IMR-90 (cell line): ENCODE data around the gene HIF1A. TPM values are rescaled to one million over a fixed set of nuclear protein-coding genes. Genes with fewer than 3 reads are reported as not detected.

Experiments used
- ATAC-seq: fragments of 200-7000 bp; cut with Tn5 transposase; 2 replicates; pipeline ENCODE4 v1.9.1; 2020; ENCODE audit warnings: low read depth, mild to moderate bottlenecking, moderate library complexity
- BruUV-seq: library from RNA; stranded (reverse); fragments of 400-500 nt; replicated peaks from 2 replicates; lab custom pipeline; 2021; lab: Mats Ljungman, UMichigan
- CTCF ChIA-PET: fragments of 300-600 bp; formaldehyde crosslinking; extraction: SDS; loops from one replicate; lab custom pipeline; 2021; ENCODE audit warnings: antibody characterized with exemption; lab: Yijun Ruan, JAX
- POLR2A ChIA-PET: fragments of 300-600 bp; sonication (Branson Sonifier 250); formaldehyde crosslinking; loops from one replicate; lab custom pipeline; 2022; ENCODE audit warnings: antibody characterized with exemption; ENCODE audit not compliant: unreplicated experiment; lab: Charles Lee
- DNase-seq: peaks from one replicate; pipeline ENCODE4 v3.0.0; 2013
- H2AFZ ChIP-seq: replicated peaks from 2 replicates; pipeline ENCODE3; 2013; ENCODE audit warnings: low read length, mild to moderate bottlenecking; ENCODE audit not compliant: poor library complexity
- H2AK5ac ChIP-seq: 2 replicates; pipeline ENCODE4 v1.6.1; 2013; ENCODE audit warnings: low read depth, low read length, inconsistent platforms
- H2AK9ac ChIP-seq: replicated peaks from 2 replicates; pipeline ENCODE3; 2013; ENCODE audit warnings: mild to moderate bottlenecking, low read depth, low read length, moderate library complexity; ENCODE audit not compliant: poor library complexity
- H2BK120ac ChIP-seq: 2 replicates; pipeline ENCODE4 v1.6.1; 2013; ENCODE audit warnings: low read depth, low read length, inconsistent platforms
- H2BK15ac ChIP-seq: 3 replicates; pipeline ENCODE4 v1.6.1; 2013; ENCODE audit warnings: low read depth, low read length, inconsistent platforms
- H2BK20ac ChIP-seq: 2 replicates; pipeline ENCODE4 v1.6.1; 2013; ENCODE audit warnings: low read depth, mild to moderate bottlenecking, inconsistent platforms, low read length, moderate library complexity
- H2BK5ac ChIP-seq: 2 replicates; pipeline ENCODE4 v1.6.1; 2013; ENCODE audit warnings: mild to moderate bottlenecking, low read depth, low read length, inconsistent platforms; ENCODE audit not compliant: poor library complexity, severe bottlenecking
- H3K14ac ChIP-seq: replicated peaks from 2 replicates; pipeline ENCODE4 v1.6.1; 2013; ENCODE audit warnings: low read depth, low read length, inconsistent platforms
- H3K18ac ChIP-seq: 2 replicates; pipeline ENCODE4 v1.6.1; 2013; ENCODE audit warnings: low read depth, low read length, control low read depth
- H3K23ac ChIP-seq: 2 replicates; pipeline ENCODE4 v1.6.1; 2013; ENCODE audit warnings: low read depth, low read length, inconsistent platforms
- H3K27ac ChIP-seq: 2 replicates; pipeline ENCODE4 v1.5.1; 2013; ENCODE audit warnings: mild to moderate bottlenecking, control low read depth, low read length; ENCODE audit not compliant: insufficient read depth
- H3K27me3 ChIP-seq: 2 replicates; pipeline ENCODE4 v1.6.1; 2013; ENCODE audit warnings: low read length; ENCODE audit not compliant: control insufficient read depth, insufficient read depth
- H3K36me3 ChIP-seq: 2 replicates; pipeline ENCODE4 v1.6.1; 2013; ENCODE audit warnings: low read length, mixed read lengths; ENCODE audit not compliant: control insufficient read depth, insufficient read depth
- H3K4ac ChIP-seq: 2 replicates; pipeline ENCODE4 v1.6.1; 2013; ENCODE audit warnings: low read depth, low read length, inconsistent platforms
- H3K4me1 ChIP-seq: 2 replicates; pipeline ENCODE4 v1.6.1; 2013; ENCODE audit warnings: low read length, mixed read lengths; ENCODE audit not compliant: control insufficient read depth, insufficient read depth
- H3K4me2 ChIP-seq: 2 replicates; pipeline ENCODE4 v1.6.1; 2013; ENCODE audit warnings: low read depth, mild to moderate bottlenecking, control low read depth, low read length, moderate library complexity
- H3K4me3 ChIP-seq: 2 replicates; pipeline ENCODE4 v1.5.1; 2013; ENCODE audit warnings: low read depth, mild to moderate bottlenecking, control low read depth, low read length, moderate library complexity; ENCODE audit not compliant: insufficient read depth
- H3K56ac ChIP-seq: 2 replicates; pipeline ENCODE4 v1.6.1; 2013; ENCODE audit warnings: low read length, inconsistent platforms; ENCODE audit not compliant: insufficient read depth; ENCODE audit errors: extremely low read depth
- H3K79me1 ChIP-seq, 2 experiments: 2 replicates each; pipeline ENCODE4 v1.6.1; 2013; ENCODE audit warnings: low read length in 2 of 2, inconsistent platforms in 1 of 2, low read depth in 1 of 2
- H3K9ac ChIP-seq: 2 replicates; pipeline ENCODE4 v1.6.1; 2013; ENCODE audit warnings: low read depth, low read length, control low read depth
- H3K9me1 ChIP-seq: 2 replicates; pipeline ENCODE4 v1.6.1; 2013; ENCODE audit warnings: low read length, inconsistent platforms; ENCODE audit not compliant: insufficient read depth
- H3K9me3 ChIP-seq: 2 replicates; pipeline ENCODE4 v1.6.1; 2013; ENCODE audit warnings: low read length; ENCODE audit not compliant: control insufficient read depth, insufficient read depth
- H4K20me1 ChIP-seq: 2 replicates; pipeline ENCODE4 v1.6.1; 2013; ENCODE audit warnings: low read length, inconsistent platforms; ENCODE audit not compliant: insufficient read depth
- H4K5ac ChIP-seq: 2 replicates; pipeline ENCODE4 v1.6.1; 2013; ENCODE audit warnings: mild to moderate bottlenecking, low read depth, low read length, control low read depth
- H4K8ac ChIP-seq, 2 experiments: 2 replicates each; pipeline ENCODE4 v1.6.1; 2013; ENCODE audit warnings: low read depth in 2 of 2, low read length in 2 of 2, control low read depth in 1 of 2, inconsistent platforms in 1 of 2
- H4K91ac ChIP-seq: 2 replicates; pipeline ENCODE4 v1.6.1; 2013; ENCODE audit warnings: low read depth, low read length, inconsistent platforms; ENCODE audit not compliant: insufficient read depth
- BHLHE40 ChIP-seq: fragments of 150-350 bp; IDR thresholded peaks from 2 replicates; pipeline ENCODE4 v1.6.1; 2016; ENCODE audit warnings: mild to moderate bottlenecking, low read depth, low read length
- CEBPB ChIP-seq: IDR thresholded peaks from 2 replicates; pipeline ENCODE4 v1.6.1; 2012; ENCODE audit warnings: low read depth, low read length, improper control_type of control experiment
- CHD1 ChIP-seq: IDR thresholded peaks from 2 replicates; pipeline ENCODE4 v1.6.1; 2012; ENCODE audit warnings: low read depth, low read length, improper control_type of control experiment
- MAFK ChIP-seq: IDR thresholded peaks from 2 replicates; pipeline ENCODE4 v1.6.1; 2012; ENCODE audit warnings: low read depth, low read length, improper control_type of control experiment
- NFE2L2 ChIP-seq: fragments of 150-350 bp; IDR thresholded peaks from 2 replicates; pipeline ENCODE4 v1.6.1; 2016; ENCODE audit warnings: low read depth, mild to moderate bottlenecking, low read length
- RAD21 ChIP-seq: IDR thresholded peaks from 2 replicates; pipeline ENCODE4 v1.6.1; 2012; ENCODE audit warnings: low read length, improper control_type of control experiment
- SMC3 ChIP-seq: fragments of 150-350 bp; IDR thresholded peaks from 2 replicates; pipeline ENCODE4 v1.6.1; 2016; ENCODE audit warnings: low read depth, mild to moderate bottlenecking, antibody characterized with exemption, low read length, moderate library complexity
- WGBS, 2 experiments: methylation state at CpG; one replicate each; pipeline versions ENCODE4 v1.1.5 to v1.1.7; 2013; ENCODE audit warnings: missing lambda C conversion rate in 2 of 2; ENCODE audit not compliant: insufficient read length in 1 of 2; ENCODE audit errors: extremely low coverage in 2 of 2; 5-methylcytosine and 5-hydroxymethylcytosine counted together
- dilution Hi-C: fragments of 300-500 bp; cut with HindIII; formaldehyde crosslinking; loops from one replicate; pipeline ENCODE4 v1.14.3; 2018; ENCODE audit warnings: low sequenced_read_pairs; ENCODE audit not compliant: unreplicated experiment
- in situ Hi-C: fragments of 300-500 bp; cut with MboI; formaldehyde crosslinking; loops from 3 replicates; pipeline ENCODE4 v1.14.3; 2019; ENCODE audit warnings: low sequenced_read_pairs, inconsistent platforms, mixed read lengths
- intact Hi-C: fragments of 100-400 bp; cut with micrococcal nuclease; formaldehyde crosslinking; loops from 2 replicates; pipeline ENCODE4 v1.10.0; 2022
- polyA plus RNA-seq, 3 experiments: library from polyadenylated mRNA; depleted of rRNA; stranded (reverse); fragments of >200 nt; gene quantifications; 2 replicates each; pipeline ENCODE4 v1.2.3, GENCODE V29; 2012; ENCODE audit warnings: low replicate concordance in 1 of 3
- total RNA-seq: library from RNA; depleted of rRNA; stranded (reverse); fragments of >200 nt; gene quantifications from 2 replicates; pipeline ENCODE4 v1.2.3, GENCODE V29; 2012

The HIF1A gene
- total and polyA plus RNA-seq, 2 of the 4 experiments (the other 2 are of a cell fraction) = 128 to 301 TPM

DNA sequence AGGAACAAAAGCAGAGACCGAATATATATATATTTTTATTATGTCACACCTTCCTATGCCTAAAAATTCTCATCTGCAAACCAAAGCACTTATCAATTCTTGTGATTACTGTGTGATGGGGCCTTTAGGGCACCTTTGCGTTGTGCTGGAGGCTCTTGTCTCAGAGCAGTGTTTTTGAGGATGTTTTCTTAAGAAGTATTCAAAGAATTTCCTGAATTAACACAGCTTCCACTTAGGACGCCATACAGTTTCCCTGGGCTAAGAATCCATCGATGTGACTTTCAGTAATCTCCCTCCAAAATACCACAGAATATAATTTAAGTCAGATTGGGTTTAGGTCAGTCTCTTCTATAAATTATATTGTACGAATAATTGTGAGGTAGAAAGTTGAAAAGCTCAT, 22.0 kb upstream of the HIF1A start:
- no peaks in the 10 kb centered on the region for H3K36me3 ChIP-seq
- H4K8ac ChIP-seq = peak overlapping the region in 1 of 2 experiments; percentile 14; a peak in 1 of 4 replicates
- dilution Hi-C loops = no loop called here
- no TSS peak for BruUV-seq
- peak overlapping the region; percentile 52; the same call in 1 of the 2 replicates for H3K4ac ChIP-seq
- H3K9me3 ChIP-seq = no peaks in the 10 kb centered on the region
- intact Hi-C loops = no loop called here
- no CpG with 5 or more reads among the region's 5 CpGs for WGBS, 2 experiments
- TF ChIP-seq RAD21 (no peak), SMC3 (no peak), CEBPB (no peak), BHLHE40 (no peak), NFE2L2 (no peak), MAFK (no peak), CHD1 (no peak)
- no peak overlapping the region for H2AK5ac ChIP-seq
- no peaks in the 10 kb centered on the region; the same call in 1 of the 2 replicates for H3K4me1 ChIP-seq
- no peak overlapping the region for H2AFZ ChIP-seq
- no peak overlapping the region for H3K27ac ChIP-seq
- H3K14ac ChIP-seq = no peak overlapping the region
- H3K9me1 ChIP-seq = no peaks in the 10 kb centered on the region; the same call in 1 of the 2 replicates
- H3K9ac ChIP-seq = no peak overlapping the region
- H2BK120ac ChIP-seq = peak overlapping the region; percentile 57; the same call in 1 of the 2 replicates
- H3K4me3 ChIP-seq = no peak overlapping the region
- no peaks in the 10 kb centered on the region; a peak in 1 of 4 replicates for H3K79me1 ChIP-seq
- H4K91ac ChIP-seq = no peak overlapping the region
- ChIA-PET CTCF (interaction anchor here (0.6 kb wide), 1 partner anchor 122 kb away, joined by 3 read pairs; no protein-coding TSS in a partner anchor), POLR2A (no interaction called here)
- H4K20me1 ChIP-seq = no peaks in the 10 kb centered on the region
- ATAC-seq (peak; percentile 70), DNase-seq (no peak)
- H2BK20ac ChIP-seq = no peak overlapping the region
- no peak overlapping the region for H2AK9ac ChIP-seq
- no peak overlapping the region for H3K4me2 ChIP-seq
- in situ Hi-C loops = no loop called here
- H2BK5ac ChIP-seq = no peak overlapping the region
- H3K18ac ChIP-seq = no peak overlapping the region
- H3K56ac ChIP-seq = no peak overlapping the region
- no peak overlapping the region for H4K5ac ChIP-seq
- H3K27me3 ChIP-seq = no peaks in the 10 kb centered on the region
- no peak overlapping the region for H3K23ac ChIP-seq
- H2BK15ac ChIP-seq = no peak overlapping the region
